Endothelial cell of umbilical vein (primary cell): ENCODE data around the gene FAM32A.

Experiments
- CTCF ChIP-seq, 2 donors: IDR thresholded peaks; 1 replicate in 1 of 2; 2 replicates in 1 of 2; pipeline ENCODE4 v1.5.1; 2011; ENCODE audit warnings: low read length in 2 of 2, mild to moderate bottlenecking in 2 of 2, moderate library complexity in 2 of 2, control low read depth in 1 of 2, inconsistent platforms in 1 of 2, low read depth in 1 of 2; ENCODE audit not compliant: insufficient read depth in 1 of 2; ENCODE audit errors: extremely low read depth in 1 of 2
- EZH2 ChIP-seq: IDR thresholded peaks from 2 replicates; pipeline ENCODE4 v1.6.1; 2012; ENCODE audit warnings: borderline replicate concordance, low read depth, mild to moderate bottlenecking, moderate library complexity, low read length, inconsistent platforms; ENCODE audit not compliant: severe bottlenecking
- JUN ChIP-seq: IDR thresholded peaks from 2 replicates; pipeline ENCODE4 v1.6.1; 2011; ENCODE audit warnings: borderline replicate concordance, low read depth; ENCODE audit not compliant: insufficient read length, insufficient read depth
- MYC ChIP-seq: IDR thresholded peaks from one replicate; pipeline ENCODE4 v1.6.1; 2011; ENCODE audit warnings: mild to moderate bottlenecking, low read depth, low read length
- POLR2A ChIP-seq: IDR thresholded peaks from 2 replicates; pipeline ENCODE4 v1.6.1; 2012; ENCODE audit warnings: low read depth, mild to moderate bottlenecking, control low read depth, low read length

GRCh38 chr19:16232568-16232967 is 47.4 kb downstream of the FAM32A start:
- TF ChIP-seq CTCF (IDR thresholded peaks at IDR 0.05; ENCODE audit: extremely low read depth in 1 of 2, insufficient read depth in 1 of 2, low read depth in 1 of 2, low read length in 2 of 2) = no peak
- TF ChIP-seq POLR2A = no peak
- TF ChIP-seq JUN = no peak
- TF ChIP-seq EZH2 = no peak
- no peak for TF ChIP-seq MYC
